Measurements from ENCODE around the gene DAD1.

- TF ChIP-seq SIN3A (IDR thresholded peaks at IDR 0.05; ENCODE audit: borderline replicate concordance, insufficient read depth, low read length) (no peak), REST (IDR thresholded peaks at IDR 0.05; ENCODE audit: insufficient read depth in 1 of 2, low read depth in 2 of 2, low read length in 2 of 2) (no peak)
These were observed 21.9 kb upstream of the DAD1 start for GRCh38 chr14:22610931-22611330.

Data from PFSK-1 (cell line).